Stimulated activated CD4-positive, alpha-beta T cell treated with anti-CD3 and anti-CD28 coated beads, Interleukin-4, amount 100 ng/mL, for 48 hours (primary cell): ENCODE measurements around the gene FAM171A1.
"Not testable (repeated sequence)": the region's sequence is repeated elsewhere in the genome, so short reads cannot be mapped to it uniquely, and the experiment has no call there.

Experiments
- DNase-seq, 2 donors: peaks; one replicate each; pipeline ENCODE4 v3.0.0-alpha.2; 2020; ENCODE audit warnings: low read depth in 2 of 2

FAM171A1 gene

GRCh38 chr10:15320118-15320517, 51.0 kb downstream of the FAM171A1 start:
- DNase-seq: no peak

GRCh38 chr10:15316871-15317464, 54.1 kb downstream of the FAM171A1 start:
- DNase-seq: no peak

GRCh38 chr10:15316145-15316544, 54.9 kb downstream of the FAM171A1 start:
- DNase-seq: no peak

GRCh38 chr10:15315286-15315685, 55.8 kb downstream of the FAM171A1 start:
- no peak for DNase-seq

GRCh38 chr10:15314482-15315045, 56.5 kb downstream of the FAM171A1 start:
- no peak for DNase-seq

- DNase-seq: no peak
These were observed 57.2 kb downstream of the FAM171A1 start for GRCh38 chr10:15313843-15314242.

GRCh38 chr10:15313047-15313446, 58.0 kb downstream of the FAM171A1 start:
- DNase-seq: no peak

- no peak for DNase-seq
These were observed 59.4 kb downstream of the FAM171A1 start for GRCh38 chr10:15311569-15312280.

GRCh38 chr10:15310776-15311568, 60.1 kb downstream of the FAM171A1 start:
- DNase-seq: no peak

- DNase-seq: no peak
These were observed 61.9 kb downstream of the FAM171A1 start for GRCh38 chr10:15309221-15309620.

GRCh38 chr10:15306735-15307280, 64.3 kb downstream of the FAM171A1 start:
- DNase-seq: no peak

GRCh38 chr10:15305634-15306033, 65.5 kb downstream of the FAM171A1 start:
- DNase-seq: no peak

GRCh38 chr10:15305161-15305560, 65.9 kb downstream of the FAM171A1 start:
- DNase-seq: no peak

- not testable (repeated sequence) for DNase-seq
These were observed 68.7 kb downstream of the FAM171A1 start for GRCh38 chr10:15302188-15302956.

- DNase-seq: no peak
These were observed 70.4 kb downstream of the FAM171A1 start for GRCh38 chr10:15300697-15301096.

GRCh38 chr10:15300145-15300544, 70.9 kb downstream of the FAM171A1 start:
- DNase-seq: no peak

- no peak for DNase-seq
These were observed 74.4 kb downstream of the FAM171A1 start for GRCh38 chr10:15296701-15297100.

GRCh38 chr10:15295537-15296325, 75.4 kb downstream of the FAM171A1 start:
- no peak for DNase-seq

- DNase-seq: no peak
These were observed 76.9 kb downstream of the FAM171A1 start for GRCh38 chr10:15293862-15294842.
